ENCODE measurements around the gene CACNA1B. TPM values are rescaled to one million over a fixed set of nuclear protein-coding genes. Genes with fewer than 3 reads are reported as not detected.

CACNA1B gene
- total and polyA plus RNA-seq, 2 donors from 2014 or later = 0.03 TPM; not detected in 1

DNA sequence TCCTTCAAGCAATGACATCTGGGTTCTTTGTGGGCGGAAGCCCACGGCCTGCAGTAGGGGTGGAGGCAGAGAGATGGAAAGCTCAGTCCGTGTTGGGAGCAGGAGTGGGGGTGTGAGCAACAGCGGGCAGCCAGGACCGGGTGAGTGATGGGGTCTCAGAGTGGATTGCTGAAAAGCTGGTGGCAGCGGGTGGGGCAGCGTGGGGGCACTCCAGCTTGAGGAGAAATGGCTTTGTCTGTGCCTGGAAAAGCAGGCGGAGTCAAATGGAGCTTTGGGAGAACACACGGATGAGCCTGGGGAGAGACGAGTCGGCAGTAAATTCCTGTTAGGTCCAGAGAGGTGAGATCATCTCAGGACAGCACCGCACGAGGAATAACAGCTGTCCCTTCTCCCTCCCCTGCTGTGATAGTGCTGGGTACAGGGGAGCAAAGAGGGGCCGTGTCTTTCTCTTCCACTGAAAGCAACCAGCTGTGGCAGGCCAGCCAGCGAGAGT is 42.1 kb downstream of the CACNA1B start:
- Histone ChIP-seq H3K9ac (ENCODE audit: low read length in 3 of 3) (no peak overlapping the region), H3K4me3 (ENCODE audit: low read length in 3 of 3) (no peak overlapping the region), H3K36me3 (ENCODE audit: control insufficient read depth in 2 of 3, insufficient read depth in 3 of 3, low read length in 3 of 3) (no peaks in the 10 kb centered on the region), H3K9me3 (ENCODE audit: control insufficient read depth in 2 of 3, insufficient read depth in 1 of 3, low read length in 3 of 3) (no peaks in the 10 kb centered on the region), H3K27me3 (ENCODE audit: control insufficient read depth, insufficient read depth, low read length) (no peaks in the 10 kb centered on the region), H3K4me1 (ENCODE audit: control insufficient read depth in 2 of 3, insufficient read depth in 2 of 3, low read depth in 1 of 3, low read length in 3 of 3) (no peaks in the 10 kb centered on the region), H3K27ac (ENCODE audit: low read depth in 2 of 2, low read length in 2 of 2) (no peak overlapping the region)
- no peak for FAIRE-seq
- peak in 3 of 5 donors; percentile 26 to 65 (median 33) for DNase-seq
- intact Hi-C loops (cut with DNase I) = no loop called here
- TF ChIP-seq, protein P1, sequence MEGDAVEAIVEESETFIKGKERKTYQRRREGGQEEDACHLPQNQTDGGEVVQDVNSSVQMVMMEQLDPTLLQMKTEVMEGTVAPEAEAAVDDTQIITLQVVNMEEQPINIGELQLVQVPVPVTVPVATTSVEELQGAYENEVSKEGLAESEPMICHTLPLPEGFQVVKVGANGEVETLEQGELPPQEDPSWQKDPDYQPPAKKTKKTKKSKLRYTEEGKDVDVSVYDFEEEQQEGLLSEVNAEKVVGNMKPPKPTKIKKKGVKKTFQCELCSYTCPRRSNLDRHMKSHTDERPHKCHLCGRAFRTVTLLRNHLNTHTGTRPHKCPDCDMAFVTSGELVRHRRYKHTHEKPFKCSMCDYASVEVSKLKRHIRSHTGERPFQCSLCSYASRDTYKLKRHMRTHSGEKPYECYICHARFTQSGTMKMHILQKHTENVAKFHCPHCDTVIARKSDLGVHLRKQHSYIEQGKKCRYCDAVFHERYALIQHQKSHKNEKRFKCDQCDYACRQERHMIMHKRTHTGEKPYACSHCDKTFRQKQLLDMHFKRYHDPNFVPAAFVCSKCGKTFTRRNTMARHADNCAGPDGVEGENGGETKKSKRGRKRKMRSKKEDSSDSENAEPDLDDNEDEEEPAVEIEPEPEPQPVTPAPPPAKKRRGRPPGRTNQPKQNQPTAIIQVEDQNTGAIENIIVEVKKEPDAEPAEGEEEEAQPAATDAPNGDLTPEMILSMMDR (IDR thresholded peaks at IDR 0.05; ENCODE audit: borderline replicate concordance, extremely low read depth, insufficient read depth) = no peak

DNA sequence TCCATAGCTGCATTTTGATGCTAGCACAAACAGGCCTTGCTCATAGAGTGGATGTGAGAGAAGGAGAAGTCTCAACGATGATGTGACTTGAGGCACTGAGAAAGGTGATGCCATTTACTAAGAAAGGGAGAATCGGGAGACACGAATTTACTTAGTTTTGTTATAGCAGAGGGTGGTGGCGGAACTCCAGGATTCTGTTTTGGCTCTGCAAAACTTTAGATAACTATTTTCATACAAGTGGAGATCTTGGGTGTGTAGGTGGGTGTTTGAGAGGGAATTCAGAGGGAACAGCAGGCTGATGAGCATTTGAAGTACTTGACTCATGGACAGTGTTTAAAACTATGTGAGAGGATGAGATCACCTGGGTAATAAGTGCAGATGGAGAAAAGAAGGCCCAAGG is 43.2 kb downstream of the CACNA1B start:
- Histone ChIP-seq H3K9me3 (ENCODE audit: control insufficient read depth in 2 of 3, insufficient read depth in 1 of 3, low read length in 3 of 3) (no peaks in the 10 kb centered on the region), H3K36me3 (ENCODE audit: control insufficient read depth in 2 of 3, insufficient read depth in 3 of 3, low read length in 3 of 3) (no peaks in the 10 kb centered on the region), H3K9ac (ENCODE audit: low read length in 3 of 3) (no peak overlapping the region), H3K27me3 (ENCODE audit: control insufficient read depth, insufficient read depth, low read length) (no peaks in the 10 kb centered on the region), H3K4me3 (ENCODE audit: low read length in 3 of 3) (no peak overlapping the region), H3K4me1 (ENCODE audit: control insufficient read depth in 2 of 3, insufficient read depth in 2 of 3, low read depth in 1 of 3, low read length in 3 of 3) (no peaks in the 10 kb centered on the region), H3K27ac (ENCODE audit: low read depth in 2 of 2, low read length in 2 of 2) (no peak overlapping the region)
- FAIRE-seq (no peak), DNase-seq (no peak)
- TF ChIP-seq, protein P1 (IDR thresholded peaks at IDR 0.05; ENCODE audit: borderline replicate concordance, extremely low read depth, insufficient read depth) = no peak
- intact Hi-C loops (cut with DNase I) = no loop called here

DNA sequence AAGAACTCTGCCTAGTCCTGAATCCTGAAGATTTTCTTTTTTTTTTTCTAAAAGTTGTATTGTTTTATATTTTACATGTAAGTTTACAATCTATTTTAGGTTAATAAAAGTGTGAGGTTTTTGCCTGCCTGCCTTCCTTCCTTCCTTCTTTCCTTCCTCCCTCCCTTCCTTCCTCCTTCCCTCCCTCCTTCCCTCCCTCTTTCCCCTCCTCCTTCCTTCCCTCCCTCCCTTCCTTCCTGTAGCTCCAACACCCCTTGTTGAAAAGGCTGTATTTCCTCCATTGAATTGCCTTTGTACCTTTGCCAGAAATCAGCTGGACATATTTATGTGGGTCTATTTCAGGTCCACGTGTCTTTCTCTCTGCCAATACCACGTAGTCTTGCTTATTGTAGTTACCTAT is 46.6 kb downstream of the CACNA1B start:
- FAIRE-seq (no peak), DNase-seq (no peak)
- no peaks in the 10 kb centered on the region for H3K4me1 ChIP-seq (ENCODE audit: control insufficient read depth in 2 of 3, insufficient read depth in 2 of 3, low read depth in 1 of 3, low read length in 3 of 3)
- H3K27me3 ChIP-seq (ENCODE audit: control insufficient read depth, insufficient read depth, low read length) = no peaks in the 10 kb centered on the region
- no peaks in the 10 kb centered on the region for H3K36me3 ChIP-seq (ENCODE audit: control insufficient read depth in 2 of 3, insufficient read depth in 3 of 3, low read length in 3 of 3)
- no peak overlapping the region for H3K4me3 ChIP-seq (ENCODE audit: low read length in 3 of 3)
- intact Hi-C loops (cut with DNase I) = no loop called here
- H3K9ac ChIP-seq (ENCODE audit: low read length in 3 of 3) = no peak overlapping the region
- H3K27ac ChIP-seq (ENCODE audit: low read depth in 2 of 2, low read length in 2 of 2) = no peak overlapping the region
- peaks cover 0 to 5% (median 0%) of the 10 kb centered on the region in 3 donors for H3K9me3 ChIP-seq (ENCODE audit: control insufficient read depth in 2 of 3, insufficient read depth in 1 of 3, low read length in 3 of 3)
- TF ChIP-seq, protein P1 (IDR thresholded peaks at IDR 0.05; ENCODE audit: borderline replicate concordance, extremely low read depth, insufficient read depth) = no peak

Measured in kidney (tissue), 14 donors.